Activated B cell treated with CpG ODN at 0.5 μM for 24 hours (primary cell): Measurements from ENCODE around the gene FCRL2. TPM values are rescaled to one million over a fixed set of nuclear protein-coding genes. Genes with fewer than 3 reads are reported as not detected.
A peak's percentile ranks its signal among the peaks of the same experiment; 100 is the strongest.
"Not testable (repeated sequence)": the region's sequence is repeated elsewhere in the genome, so short reads cannot be mapped to it uniquely, and the experiment has no call there.

Source experiments
- ATAC-seq: fragments of 200-7000 bp; cut with Tn5 transposase; one replicate; pipeline ENCODE4 v1.10.0; 2021; ENCODE audit warnings: low read depth, mild to moderate bottlenecking, moderate library complexity
- CTCF ChIA-PET: fragments of 350-600 bp; sonication (Branson Sonifier 250); formaldehyde crosslinking; loops from one replicate; lab custom pipeline; 2021; ENCODE audit warnings: antibody characterized with exemption; lab: Charles Lee
- POLR2A ChIA-PET: fragments of 350-600 bp; sonication (Branson Sonifier 250); formaldehyde crosslinking; loops from one replicate; lab custom pipeline; 2021; ENCODE audit warnings: antibody characterized with exemption; lab: Charles Lee
- DNase-seq: peaks from one replicate; pipeline ENCODE4 v3.0.0; 2022
- H3K27ac Mint-ChIP-seq: one replicate; pipeline ENCODE4 v1.8.0; 2020; ENCODE audit warnings: mixed read lengths
- H3K27me3 Mint-ChIP-seq: one replicate; pipeline ENCODE4 v1.8.0; 2021; ENCODE audit warnings: mixed read lengths
- H3K36me3 Mint-ChIP-seq: one replicate; pipeline ENCODE4 v1.8.0; 2021; ENCODE audit warnings: low read depth, mixed read lengths
- H3K4me1 Mint-ChIP-seq: one replicate; pipeline ENCODE4 v1.8.0; 2021; ENCODE audit warnings: mixed read lengths
- H3K4me3 Mint-ChIP-seq: one replicate; pipeline ENCODE4 v1.8.0; 2020; ENCODE audit warnings: mild to moderate bottlenecking, mixed read lengths
- H3K9me3 Mint-ChIP-seq: one replicate; pipeline ENCODE4 v1.8.0; 2020; ENCODE audit warnings: mixed read lengths
- CTCF ChIP-seq: fragments of 200-600 bp; IDR thresholded peaks from one replicate; pipeline ENCODE4 v1.8.0; 2022; ENCODE audit warnings: antibody characterized with exemption, mild to moderate bottlenecking
- intact Hi-C: fragments of 100-400 bp; cut with micrococcal nuclease; formaldehyde crosslinking; loops from one replicate; pipeline ENCODE4 v1.15.1; 2024
- total RNA-seq: library from RNA; stranded (reverse); gene quantifications from 2 replicates; pipeline ENCODE4 v1.2.3, GENCODE V29; 2022

FCRL2 gene
- total RNA-seq, 1 donor from 2014 or later: 51.6 TPM

DNA sequence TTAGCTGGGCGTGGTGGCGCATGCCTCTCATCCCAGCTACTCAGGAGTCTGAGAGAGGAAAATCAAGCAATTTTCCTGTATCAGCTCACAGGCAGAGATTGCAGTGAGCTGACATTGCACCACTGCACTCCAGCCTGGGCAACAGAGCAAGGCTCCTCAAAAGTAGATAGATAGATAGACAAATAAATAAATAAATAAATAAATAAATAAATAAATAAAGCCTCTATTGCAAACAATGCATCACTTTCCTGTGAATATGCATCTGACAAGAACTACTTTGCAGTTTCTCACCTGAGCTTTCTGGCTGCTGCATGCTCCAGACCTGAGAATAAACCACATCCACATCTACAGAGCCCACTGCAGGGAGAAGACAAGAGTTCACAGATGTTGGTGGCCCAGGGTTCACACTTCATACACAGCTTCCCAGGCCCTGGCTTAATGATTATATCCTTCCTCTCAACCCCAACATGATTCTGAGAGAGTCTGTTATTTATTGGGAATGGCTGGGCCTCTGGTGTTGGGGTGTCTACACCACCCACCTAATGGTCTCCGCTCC, 28.6 kb downstream of the FCRL2 start:
- Mint-ChIP-seq H3K27me3 (no peaks in the 10 kb centered on the region), H3K27ac (peak overlapping the region; percentile 60), H3K4me1 (peaks cover 40% of the 10 kb centered on the region), H3K9me3 (no peaks in the 10 kb centered on the region), H3K4me3 (no peak overlapping the region), H3K36me3 (peaks cover 84% of the 10 kb centered on the region)
- no peak for DNase-seq
- no peak for ATAC-seq
- ChIA-PET CTCF (interaction anchor here (1.4 kb wide), 1 partner anchor 23 kb away, joined by 5 read pairs; no protein-coding TSS in a partner anchor), POLR2A (interaction anchor here (0.6 to 2.8 kb wide), 3 partner anchors 21 to 133 kb away, joined by 3 to 5 read pairs (median 3); no protein-coding TSS in a partner anchor)
- TF ChIP-seq CTCF: no peak
- intact Hi-C loops: no loop called here

DNA sequence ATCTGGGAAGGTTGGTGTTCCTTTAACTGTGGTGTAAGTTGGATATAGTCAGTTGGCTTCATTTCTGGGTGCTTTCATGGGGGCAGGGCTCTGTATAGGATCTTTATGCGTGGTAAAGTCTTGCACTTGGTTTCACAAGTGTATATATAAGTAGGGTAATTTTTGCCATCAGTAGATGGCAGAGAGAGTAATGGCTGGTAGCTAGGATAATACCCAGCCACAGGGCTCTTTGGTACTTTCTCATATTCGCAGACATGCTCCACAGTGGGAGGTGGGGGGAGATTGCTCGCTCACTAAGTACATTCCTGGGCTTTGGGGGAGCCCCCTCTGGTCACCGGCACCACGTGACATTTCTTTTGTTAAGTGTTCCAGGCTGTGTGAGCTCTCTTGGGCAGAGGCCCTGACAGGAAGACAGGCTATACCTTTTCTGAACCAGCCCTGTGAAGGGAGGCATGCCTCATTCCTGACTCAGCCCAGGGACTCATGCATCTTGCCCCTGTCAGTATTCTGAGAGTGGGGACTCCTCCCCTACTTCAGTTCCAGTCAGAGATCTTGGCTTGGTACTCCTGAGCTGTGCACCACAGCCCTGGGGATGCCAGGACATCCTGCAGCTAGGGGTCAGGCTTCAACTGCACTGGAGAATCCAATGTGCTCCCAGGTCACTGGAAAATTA, 37.6 kb downstream of the FCRL2 start:
- Mint-ChIP-seq H3K4me3 (no peak overlapping the region), H3K27ac (peak overlapping the region; percentile 78), H3K4me1 (peaks cover 57% of the 10 kb centered on the region), H3K27me3 (no peaks in the 10 kb centered on the region), H3K36me3 (peaks cover 16% of the 10 kb centered on the region), H3K9me3 (no peaks in the 10 kb centered on the region)
- ATAC-seq: peak; percentile 52
- ChIA-PET POLR2A (interaction anchor here (1.2 to 1.4 kb wide), 3 partner anchors 9 to 34 kb away, joined by 3 to 4 read pairs (median 4); no protein-coding TSS in a partner anchor), CTCF (interaction anchor here (1.2 to 1.5 kb wide), 2 partner anchors 12 to 13 kb away, joined by 3 to 4 read pairs; no protein-coding TSS in a partner anchor)
- TF ChIP-seq CTCF: no peak
- DNase-seq: no peak
- intact Hi-C loops: no loop called here

GRCh38 chr1:157735991-157736390, 40.9 kb downstream of the FCRL2 start:
- intact Hi-C loops: loop anchor here (2.0 kb wide), 1 partner anchor 71 kb away; no protein-coding TSS in a partner anchor
- not testable (repeated sequence) for DNase-seq, H3K4me3 Mint-ChIP-seq, H3K27me3 Mint-ChIP-seq, H3K36me3 Mint-ChIP-seq, ATAC-seq, H3K9me3 Mint-ChIP-seq
- ChIA-PET POLR2A (interaction anchor here (0.7 to 3.0 kb wide), 5 partner anchors 9 to 1000 kb away, joined by 4 to 12 read pairs (median 7); partner anchors contain the start of gene FCRL3), CTCF (interaction anchor here (2.8 kb wide), 1 partner anchor 155 kb away, joined by 9 read pairs; no protein-coding TSS in a partner anchor)
- peaks cover 81% of the 10 kb centered on the region for H3K4me1 Mint-ChIP-seq
- H3K27ac Mint-ChIP-seq: peak overlapping the region; percentile 16

GRCh38 chr1:157734321-157734720, 42.6 kb downstream of the FCRL2 start:
- ChIA-PET CTCF (interaction anchor here (1.5 kb wide), 1 partner anchor 26 kb away, joined by 3 read pairs; no protein-coding TSS in a partner anchor), POLR2A (interaction anchor here (1.5 to 3.0 kb wide), 2 partner anchors 8 to 10 kb away, joined by 12 read pairs; no protein-coding TSS in a partner anchor)
- H3K36me3 Mint-ChIP-seq: peaks cover 8% of the 10 kb centered on the region
- H3K27me3 Mint-ChIP-seq: no peaks in the 10 kb centered on the region
- peak overlapping the region; percentile 88 for H3K27ac Mint-ChIP-seq
- DNase-seq (no peak), ATAC-seq (peak; percentile 77)
- H3K4me3 Mint-ChIP-seq: peak overlapping the region; percentile 39
- intact Hi-C loops: loop anchor here (1.0 to 2.0 kb wide), 2 partner anchors 8 to 72 kb away; no protein-coding TSS in a partner anchor
- TF ChIP-seq CTCF: no peak
- peaks cover 78% of the 10 kb centered on the region for H3K4me1 Mint-ChIP-seq
- peaks cover 3% of the 10 kb centered on the region for H3K9me3 Mint-ChIP-seq

- Mint-ChIP-seq H3K27me3 (no peaks in the 10 kb centered on the region), H3K27ac (peak overlapping the region; percentile 88), H3K9me3 (peaks cover 9% of the 10 kb centered on the region), H3K4me1 (peaks cover 76% of the 10 kb centered on the region), H3K36me3 (peaks cover 8% of the 10 kb centered on the region), H3K4me3 (peak overlapping the region; percentile 32)
- TF ChIP-seq CTCF: no peak
- intact Hi-C loops: no loop called here
- peak; percentile 53 for ATAC-seq
- POLR2A ChIA-PET: interaction anchor here (0.6 to 1.4 kb wide), 5 partner anchors 18 to 166 kb away, joined by 3 to 7 read pairs (median 4); no protein-coding TSS in a partner anchor
- CTCF ChIA-PET: interaction anchor here (1.3 kb wide), 1 partner anchor 32 kb away, joined by 4 read pairs; the partner anchor contains the start of gene FCRL3
- DNase-seq: no peak
Observed at GRCh38 chr1:157732755-157733154, 44.2 kb downstream of the FCRL2 start.
